ENCODE measurements around the gene B3GAT1.

B3GAT1 gene

DNA sequence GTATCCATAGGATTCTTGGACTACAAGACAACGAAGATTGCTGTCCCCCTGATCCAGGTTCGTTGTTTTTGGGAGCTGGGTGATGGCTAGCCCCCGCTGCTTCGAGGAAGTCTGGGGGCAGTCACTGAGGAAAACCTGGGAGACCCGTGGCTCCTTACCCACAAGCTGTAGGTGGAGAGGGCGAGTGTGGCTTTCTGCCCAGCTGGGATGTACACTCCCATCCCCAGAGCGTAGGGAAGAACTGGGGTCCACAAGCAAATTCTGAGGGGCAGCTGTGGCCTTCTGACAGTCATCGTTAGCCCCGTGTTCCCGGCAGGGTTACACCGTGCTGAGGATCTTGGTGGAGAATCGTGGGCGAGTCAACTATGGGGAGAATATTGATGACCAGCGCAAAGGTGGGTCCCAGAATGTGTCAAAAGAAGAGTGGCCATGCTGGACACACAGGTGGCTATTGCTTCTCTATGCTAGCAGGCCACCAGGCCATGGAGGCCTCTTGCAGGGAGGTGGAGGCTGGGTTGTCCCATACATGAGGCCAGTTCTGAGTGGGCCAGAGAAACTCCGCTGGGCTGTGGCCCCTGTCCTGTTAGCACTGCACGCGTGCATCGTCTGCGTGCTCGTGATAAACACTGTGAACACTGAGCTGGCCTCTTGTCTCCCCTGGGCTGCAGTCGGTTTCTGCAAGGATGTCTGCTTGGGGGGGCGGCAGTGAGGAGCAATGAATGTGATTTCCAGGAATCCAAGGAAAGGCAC lies 40.4 kb downstream of the B3GAT1 start:
- no peak for DNase-seq (ENCODE audit: low read depth)

- DNase-seq (ENCODE audit: low read depth): no peak
Measured at GRCh38 chr11:134370526-134371435, 41.3 kb downstream of the B3GAT1 start.

DNA sequence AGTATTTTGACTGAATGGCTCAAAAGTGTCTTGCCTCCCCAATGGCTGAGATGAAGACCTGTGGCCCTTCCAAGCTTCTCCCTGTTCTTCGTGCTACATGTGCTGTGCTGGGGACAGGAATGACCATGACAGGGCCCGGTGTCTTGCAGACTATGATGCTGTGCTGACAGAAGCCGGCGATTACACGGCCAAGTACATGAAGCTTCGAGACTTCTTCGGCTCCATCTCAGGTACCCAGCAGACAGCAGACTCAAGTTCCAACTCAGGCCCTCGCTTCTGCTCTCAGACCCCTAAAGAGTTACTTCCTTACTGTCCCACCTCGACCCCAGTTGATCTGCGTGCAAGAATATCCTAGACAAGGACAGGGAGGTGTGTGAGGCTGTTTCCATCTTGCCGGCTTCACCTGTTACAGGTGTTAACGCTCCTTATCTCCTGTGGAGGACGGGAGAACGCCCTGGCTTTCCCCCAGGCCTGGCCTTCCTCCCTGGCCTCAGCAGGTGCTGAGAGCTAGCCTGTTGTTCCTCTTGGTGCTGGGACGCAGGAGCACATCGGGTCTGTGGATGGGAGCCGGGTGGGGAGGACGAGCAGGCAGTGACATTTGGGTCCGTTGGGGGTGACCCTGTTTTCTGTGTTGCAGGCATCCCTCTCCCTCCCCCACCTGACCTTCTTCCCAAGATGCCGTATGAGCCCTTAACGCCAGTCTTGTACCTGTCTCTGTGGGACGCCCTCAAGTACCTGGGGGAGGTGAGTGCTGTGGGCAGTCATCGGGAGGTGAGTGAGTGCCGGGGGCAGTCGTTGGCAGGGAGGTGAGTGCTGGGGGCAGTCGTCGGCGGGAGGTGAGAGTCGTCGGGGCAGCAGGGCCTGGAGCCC lies 42.2 kb downstream of the B3GAT1 start:
- DNase-seq (ENCODE audit: low read depth): no peak

DNA sequence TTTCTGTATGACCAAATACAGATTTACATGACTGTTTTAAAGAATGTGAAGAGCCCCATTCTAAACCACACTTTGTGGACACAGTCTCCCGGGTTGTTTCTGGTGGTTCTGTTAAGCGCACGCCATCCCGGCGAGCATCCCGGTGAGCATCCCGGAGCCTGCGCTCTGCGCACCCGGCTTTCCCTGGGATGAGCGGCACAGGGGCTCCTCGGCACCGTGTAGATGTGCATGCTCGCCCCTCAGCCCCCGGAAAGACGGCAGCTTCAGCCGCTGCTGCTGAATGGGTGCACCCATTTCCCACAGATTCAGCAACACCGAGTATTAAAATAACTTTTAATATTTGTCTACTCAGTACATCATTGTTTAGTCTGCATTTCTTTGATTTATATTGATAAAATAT lies 44.3 kb downstream of the B3GAT1 start:
- no peak for DNase-seq (ENCODE audit: low read depth)

DNA sequence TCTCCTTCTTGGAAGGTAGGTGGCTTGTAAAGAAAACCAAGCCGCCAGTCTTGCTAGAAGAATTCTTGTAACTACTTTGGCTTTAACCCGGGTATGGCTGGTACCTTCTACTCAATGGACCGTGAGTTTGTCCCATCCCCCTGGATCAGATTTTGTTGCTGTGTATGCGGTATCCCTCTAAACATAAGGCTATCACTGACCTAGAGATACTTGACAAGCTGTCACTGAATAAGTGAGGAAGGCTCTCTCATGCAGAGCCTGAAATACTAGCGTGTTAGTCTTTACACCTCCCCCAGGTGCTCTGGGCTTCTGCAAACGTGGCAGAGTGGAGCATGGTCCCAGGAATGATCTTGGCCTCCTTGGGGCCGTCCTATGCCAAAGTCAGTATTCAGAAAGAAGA lies 45.8 kb downstream of the B3GAT1 start:
- DNase-seq (ENCODE audit: low read depth): no peak

GRCh38 chr11:134365011-134365925 lies 46.8 kb downstream of the B3GAT1 start:
- no peak for DNase-seq (ENCODE audit: low read depth)

- DNase-seq (ENCODE audit: low read depth): no peak
Measured at GRCh38 chr11:134364261-134364660, 47.8 kb downstream of the B3GAT1 start.

DNA sequence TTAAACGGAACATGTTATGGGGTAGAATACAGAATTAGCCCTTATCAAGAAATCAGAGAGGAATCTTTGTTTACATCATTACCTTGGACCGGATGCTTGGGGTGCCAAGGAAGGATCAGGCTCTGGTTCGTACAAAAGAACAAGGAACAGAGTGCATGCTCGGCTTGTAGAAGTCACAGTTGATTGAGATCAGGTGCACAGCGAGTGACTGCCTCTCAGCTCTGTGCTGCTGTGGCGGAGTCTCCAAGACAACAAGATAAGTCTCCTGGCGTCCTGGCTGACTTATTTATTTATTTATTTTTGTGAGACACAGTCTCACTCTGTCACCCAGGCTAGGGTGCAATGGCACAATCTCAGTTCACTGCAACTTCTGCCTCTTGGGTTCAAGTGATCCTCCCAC lies 48.5 kb downstream of the B3GAT1 start:
- no peak for DNase-seq (ENCODE audit: low read depth)

GRCh38 chr11:134363161-134363560 lies 48.9 kb downstream of the B3GAT1 start:
- no peak for DNase-seq (ENCODE audit: low read depth)

- DNase-seq (ENCODE audit: low read depth): no peak
Measured at GRCh38 chr11:134362192-134362901, 49.7 kb downstream of the B3GAT1 start.

DNA sequence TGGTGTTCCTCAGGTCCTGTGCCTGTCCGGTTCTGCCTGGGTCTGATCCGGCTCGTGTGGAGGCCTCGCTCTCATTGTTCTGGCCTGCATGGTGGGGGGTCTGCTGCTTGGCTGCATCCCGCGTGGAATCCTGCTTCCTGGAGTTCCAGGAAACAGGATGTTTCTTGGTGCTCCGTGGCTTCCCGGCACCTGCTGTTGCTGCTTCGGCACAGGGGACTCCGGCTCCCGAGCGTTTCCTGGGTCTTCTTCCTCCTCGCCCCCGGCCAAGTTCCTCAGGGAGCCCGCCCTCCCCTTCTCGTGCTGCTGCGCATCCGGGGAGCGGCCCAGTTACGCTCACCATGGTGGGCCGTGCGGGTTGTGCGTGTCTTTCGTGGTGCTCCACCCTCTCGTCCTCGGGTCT lies 50.4 kb downstream of the B3GAT1 start:
- no peak for DNase-seq (ENCODE audit: low read depth)

- DNase-seq (ENCODE audit: low read depth): no peak
Measured at GRCh38 chr11:134360050-134360835, 51.8 kb downstream of the B3GAT1 start.

- no peak for DNase-seq (ENCODE audit: low read depth)
Measured at GRCh38 chr11:134359646-134360045, 52.4 kb downstream of the B3GAT1 start.

GRCh38 chr11:134358856-134359490 lies 53.1 kb downstream of the B3GAT1 start:
- DNase-seq (ENCODE audit: low read depth): no peak

- no peak for DNase-seq (ENCODE audit: low read depth)
Measured at GRCh38 chr11:134358165-134358855, 53.7 kb downstream of the B3GAT1 start.

GRCh38 chr11:134357545-134357839 lies 54.5 kb downstream of the B3GAT1 start:
- DNase-seq (ENCODE audit: low read depth): no peak

DNA sequence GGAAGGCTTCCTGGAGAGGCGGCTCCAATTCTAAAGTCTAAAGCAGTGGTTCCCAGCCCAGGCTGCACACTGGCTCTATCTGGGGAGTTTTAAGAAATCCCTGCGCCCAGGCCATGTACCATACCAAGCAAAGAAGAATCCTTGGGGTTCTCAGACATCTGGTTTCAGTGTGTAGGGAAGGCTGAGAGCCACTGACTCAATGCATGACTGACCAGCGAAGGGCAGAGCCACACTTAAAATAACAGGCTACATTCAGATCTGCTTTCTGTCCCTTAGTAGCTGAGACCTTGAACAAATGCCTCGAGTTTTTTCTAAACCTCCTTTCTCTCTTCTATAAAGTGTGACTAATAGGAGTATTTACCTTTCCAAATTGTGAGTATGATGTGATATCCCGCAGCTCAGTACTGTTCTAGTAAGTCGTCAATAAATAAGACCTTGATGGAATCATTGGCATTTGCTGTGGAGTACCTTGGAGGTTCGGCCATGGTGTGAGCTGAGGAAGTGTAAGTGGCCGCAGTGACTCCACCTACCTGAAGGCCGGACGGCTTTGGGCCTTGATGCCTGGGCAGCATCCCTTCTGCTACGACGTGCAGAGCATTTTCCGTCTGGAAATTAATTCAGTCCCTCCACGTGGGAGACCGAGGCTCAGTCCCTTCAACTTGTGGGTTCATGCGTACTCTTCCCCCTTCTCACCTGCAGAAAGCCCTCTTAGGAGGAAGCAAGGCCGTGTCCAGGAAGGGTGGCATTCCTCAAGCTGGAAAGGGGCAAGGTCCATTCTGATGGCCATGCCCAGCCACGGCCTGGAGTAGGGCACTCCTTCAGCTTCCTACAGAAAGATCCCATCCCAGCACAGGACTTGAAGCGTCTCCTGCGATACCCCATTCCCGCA lies 55.1 kb downstream of the B3GAT1 start:
- DNase-seq (ENCODE audit: low read depth): no peak

- no peak for DNase-seq (ENCODE audit: low read depth)
Measured at GRCh38 chr11:134355656-134356055, 56.4 kb downstream of the B3GAT1 start.

All from HS-27A (cell line).